CD14-positive monocyte (primary cell): ENCODE results near the gene EFL1. TPM values are rescaled to one million over a fixed set of nuclear protein-coding genes. Genes with fewer than 3 reads are reported as not detected.
A peak's percentile ranks its signal among the peaks of the same experiment; 100 is the strongest.

Experiments used
- DNase-seq, 3 donors: peaks; one replicate each; pipeline ENCODE4 v3.0.0-alpha.2; 2011 to 2022
- H2AFZ ChIP-seq: 2 replicates; pipeline ENCODE4 v1.6.0; 2012; ENCODE audit warnings: mild to moderate bottlenecking, low read depth, low read length, inconsistent platforms; ENCODE audit not compliant: insufficient read depth, poor library complexity, severe bottlenecking
- H3K27ac ChIP-seq, 2 donors: 1 replicate in 1 of 2; 2 replicates in 1 of 2; pipeline ENCODE4 v1.5.1; 2012 to 2013; ENCODE audit warnings: low read length in 2 of 2, control low read depth in 1 of 2, inconsistent platforms in 1 of 2, low read depth in 1 of 2, mild to moderate bottlenecking in 1 of 2
- H3K27me3 ChIP-seq, 2 donors: one replicate each; pipeline versions ENCODE4 v1.6.0 to v1.6.1; 2011 to 2013; ENCODE audit warnings: low read length in 2 of 2; ENCODE audit not compliant: control insufficient read depth in 2 of 2, insufficient read depth in 2 of 2
- H3K36me3 ChIP-seq, 2 donors: replicated peaks in 1 of 2; 1 replicate in 1 of 2; 2 replicates in 1 of 2; pipeline versions ENCODE4 v1.5.1 to v1.6.1; 2012 to 2013; ENCODE audit warnings: low read length in 2 of 2, control low read depth in 1 of 2, inconsistent platforms in 1 of 2, mild to moderate bottlenecking in 1 of 2; ENCODE audit not compliant: insufficient read depth in 2 of 2, control insufficient read depth in 1 of 2
- H3K4me1 ChIP-seq, 2 donors: 1 replicate in 1 of 2; 2 replicates in 1 of 2; pipeline versions ENCODE4 v1.5.1 to v1.6.1; 2012 to 2013; ENCODE audit warnings: low read length in 2 of 2, control low read depth in 1 of 2, inconsistent platforms in 1 of 2, mild to moderate bottlenecking in 1 of 2, moderate library complexity in 1 of 2; ENCODE audit not compliant: insufficient read depth in 2 of 2, control insufficient read depth in 1 of 2
- H3K4me2 ChIP-seq: replicated peaks from 2 replicates; pipeline ENCODE3; 2012; ENCODE audit warnings: low read length, moderate library complexity, mild to moderate bottlenecking; ENCODE audit not compliant: poor library complexity, severe bottlenecking; ENCODE audit errors: extremely low read depth
- H3K4me3 ChIP-seq, 3 experiments: fragments of 200-600 bp in 1 of 3; sonication (generic) in 1 of 3; replicated peaks in 1 of 3; 1 replicate in 2 of 3; 2 replicates in 1 of 3; pipeline ENCODE4 v1.5.1; 2011 to 2013; ENCODE audit warnings: low read length in 3 of 3, mild to moderate bottlenecking in 3 of 3, control low read depth in 2 of 3, low read depth in 2 of 3, inconsistent platforms in 1 of 3, moderate library complexity in 1 of 3
- H3K79me2 ChIP-seq: 2 replicates; pipeline ENCODE4 v1.6.0; 2012; ENCODE audit warnings: mild to moderate bottlenecking, control low read depth, inconsistent platforms, low read length, moderate library complexity; ENCODE audit not compliant: insufficient read depth
- H3K9ac ChIP-seq: 2 replicates; pipeline ENCODE4 v1.6.0; 2017; ENCODE audit warnings: low read length, mild to moderate bottlenecking; ENCODE audit not compliant: insufficient read depth, poor library complexity, severe bottlenecking
- H3K9me3 ChIP-seq, 2 donors: replicated peaks in 1 of 2; 1 replicate in 1 of 2; 2 replicates in 1 of 2; pipeline versions ENCODE4 v1.5.1 to v1.6.1; 2012 to 2013; ENCODE audit warnings: low read length in 2 of 2, control low read depth in 1 of 2; ENCODE audit not compliant: control insufficient read depth in 1 of 2, insufficient read depth in 1 of 2
- H4K20me1 ChIP-seq: 2 replicates; pipeline ENCODE4 v1.6.0; 2012; ENCODE audit warnings: mild to moderate bottlenecking, low read length, control low read depth, moderate library complexity; ENCODE audit not compliant: insufficient read depth
- H3K27ac Mint-ChIP-seq, 7 donors: one replicate each; pipeline ENCODE4 v1.8.0; 2020; ENCODE audit warnings: mild to moderate bottlenecking in 7 of 7, mixed read lengths in 7 of 7, moderate library complexity in 6 of 7, inconsistent platforms in 2 of 7
- H3K27me3 Mint-ChIP-seq, 3 donors: one replicate each; pipeline ENCODE4 v1.8.0; 2021 to 2022; ENCODE audit warnings: low read depth in 3 of 3, mild to moderate bottlenecking in 3 of 3, mixed read lengths in 3 of 3, moderate library complexity in 3 of 3, inconsistent platforms in 1 of 3
- H3K36me3 Mint-ChIP-seq, 2 donors: one replicate each; pipeline ENCODE4 v1.8.0; 2020; ENCODE audit warnings: mixed read lengths in 2 of 2, inconsistent platforms in 1 of 2, mild to moderate bottlenecking in 1 of 2
- H3K4me1 Mint-ChIP-seq: one replicate; pipeline ENCODE4 v1.8.0; 2020; ENCODE audit warnings: mild to moderate bottlenecking, mixed read lengths
- H3K4me3 Mint-ChIP-seq, 2 donors: one replicate each; pipeline ENCODE4 v1.8.0; 2020; ENCODE audit warnings: mild to moderate bottlenecking in 2 of 2, mixed read lengths in 2 of 2, moderate library complexity in 1 of 2
- H3K9me3 Mint-ChIP-seq, 7 donors: one replicate each; pipeline ENCODE4 v1.8.0; 2020 to 2022; ENCODE audit warnings: mixed read lengths in 7 of 7, mild to moderate bottlenecking in 6 of 7, moderate library complexity in 6 of 7, inconsistent platforms in 2 of 7
- WGBS: methylation state at CpG from one replicate; pipeline ENCODE4 v1.1.5; 2013; ENCODE audit warnings: missing lambda C conversion rate; ENCODE audit not compliant: insufficient coverage; 5-methylcytosine and 5-hydroxymethylcytosine counted together
- intact Hi-C, 2 donors: fragments of 100-400 bp; cut with micrococcal nuclease; formaldehyde crosslinking; loops; one replicate each; pipeline versions ENCODE4 v1.15.0 to v1.15.1; 2023
- polyA plus RNA-seq, 3 donors: library from polyadenylated mRNA; depleted of rRNA in 1 of 3; unstranded in 2 of 3; stranded (reverse) in 1 of 3; fragments of 300-500 nt in 2 of 3; fragments of >200 nt in 1 of 3; fragmentation: Illumina TruSeq in 2 of 3; gene quantifications; 1 replicate in 2 of 3; 2 replicates in 1 of 3; pipeline ENCODE4 v1.2.3, GENCODE V29; 2012 to 2021
- TF ChIP-seq, protein P1 (sequence below): fragments of 200-600 bp; IDR thresholded peaks from one replicate; pipeline ENCODE4 v1.8.0; 2022; ENCODE audit warnings: antibody characterized with exemption, mild to moderate bottlenecking

EFL1 gene
- polyA plus RNA-seq, 3 donors = 5.2 to 10.0 (median 7.1) TPM

DNA sequence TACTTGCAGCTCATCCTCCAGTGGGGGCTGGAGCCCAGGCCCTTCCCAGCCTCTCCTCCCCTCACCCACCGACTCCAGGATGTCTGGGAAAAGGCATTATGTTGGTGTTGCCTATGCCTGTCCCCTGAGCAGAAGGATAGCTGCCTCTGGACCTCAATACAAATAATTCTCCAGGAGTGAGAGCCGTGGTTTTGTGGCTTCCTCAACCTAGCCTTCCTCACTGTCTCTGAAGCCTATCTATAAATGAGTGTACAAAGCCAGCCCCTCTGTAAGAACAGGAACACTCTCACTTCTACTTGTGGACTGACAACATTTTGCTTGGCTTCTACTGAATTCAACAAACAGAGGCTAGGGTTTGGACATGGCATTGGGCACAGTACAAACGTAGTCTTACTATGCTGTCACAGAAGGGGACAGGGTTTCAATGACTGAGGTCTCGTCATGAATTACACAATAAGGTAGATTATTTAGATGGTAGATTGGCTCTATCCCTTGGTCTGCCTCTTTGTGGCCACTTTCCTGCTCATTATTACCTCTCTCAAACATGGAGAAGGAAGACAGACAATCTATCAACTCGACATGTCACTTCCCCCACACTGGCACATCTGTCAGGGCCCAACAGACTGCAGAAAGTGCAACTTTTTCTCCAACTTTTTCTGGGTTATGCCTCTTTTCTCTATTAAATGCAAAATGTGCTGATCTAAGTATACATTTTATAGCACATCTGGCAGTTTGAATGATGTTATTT lies 134.0 kb downstream of the EFL1 start:
- no peaks in the 10 kb centered on the region for H3K4me1 ChIP-seq
- intact Hi-C loops = no loop called here
- H3K9ac ChIP-seq = no peak overlapping the region
- H3K27me3 ChIP-seq = no peaks in the 10 kb centered on the region
- TF ChIP-seq, protein P1, sequence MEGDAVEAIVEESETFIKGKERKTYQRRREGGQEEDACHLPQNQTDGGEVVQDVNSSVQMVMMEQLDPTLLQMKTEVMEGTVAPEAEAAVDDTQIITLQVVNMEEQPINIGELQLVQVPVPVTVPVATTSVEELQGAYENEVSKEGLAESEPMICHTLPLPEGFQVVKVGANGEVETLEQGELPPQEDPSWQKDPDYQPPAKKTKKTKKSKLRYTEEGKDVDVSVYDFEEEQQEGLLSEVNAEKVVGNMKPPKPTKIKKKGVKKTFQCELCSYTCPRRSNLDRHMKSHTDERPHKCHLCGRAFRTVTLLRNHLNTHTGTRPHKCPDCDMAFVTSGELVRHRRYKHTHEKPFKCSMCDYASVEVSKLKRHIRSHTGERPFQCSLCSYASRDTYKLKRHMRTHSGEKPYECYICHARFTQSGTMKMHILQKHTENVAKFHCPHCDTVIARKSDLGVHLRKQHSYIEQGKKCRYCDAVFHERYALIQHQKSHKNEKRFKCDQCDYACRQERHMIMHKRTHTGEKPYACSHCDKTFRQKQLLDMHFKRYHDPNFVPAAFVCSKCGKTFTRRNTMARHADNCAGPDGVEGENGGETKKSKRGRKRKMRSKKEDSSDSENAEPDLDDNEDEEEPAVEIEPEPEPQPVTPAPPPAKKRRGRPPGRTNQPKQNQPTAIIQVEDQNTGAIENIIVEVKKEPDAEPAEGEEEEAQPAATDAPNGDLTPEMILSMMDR = no peak
- no peak overlapping the region for H3K4me3 Mint-ChIP-seq
- no peaks in the 10 kb centered on the region for H3K27me3 Mint-ChIP-seq
- no peaks in the 10 kb centered on the region for H3K9me3 Mint-ChIP-seq
- no peaks in the 10 kb centered on the region for H3K9me3 ChIP-seq
- H3K4me2 ChIP-seq = no peak overlapping the region
- H3K36me3 Mint-ChIP-seq = peaks cover 44 to 48% of the 10 kb centered on the region in 2 donors
- H3K4me1 Mint-ChIP-seq = peaks cover 5% of the 10 kb centered on the region
- no peaks in the 10 kb centered on the region for H3K79me2 ChIP-seq
- DNase-seq = no peak
- H3K36me3 ChIP-seq = peaks cover 7 to 41% of the 10 kb centered on the region in 2 donors
- H3K4me3 ChIP-seq = no peak overlapping the region
- H2AFZ ChIP-seq = no peak overlapping the region
- WGBS = 8% methylated on average over 3 of the region's 5 CpGs
- H3K27ac ChIP-seq = no peak overlapping the region
- peak overlapping the region in 1 of 7 donors; percentile 22 for H3K27ac Mint-ChIP-seq
- H4K20me1 ChIP-seq = no peaks in the 10 kb centered on the region

DNA sequence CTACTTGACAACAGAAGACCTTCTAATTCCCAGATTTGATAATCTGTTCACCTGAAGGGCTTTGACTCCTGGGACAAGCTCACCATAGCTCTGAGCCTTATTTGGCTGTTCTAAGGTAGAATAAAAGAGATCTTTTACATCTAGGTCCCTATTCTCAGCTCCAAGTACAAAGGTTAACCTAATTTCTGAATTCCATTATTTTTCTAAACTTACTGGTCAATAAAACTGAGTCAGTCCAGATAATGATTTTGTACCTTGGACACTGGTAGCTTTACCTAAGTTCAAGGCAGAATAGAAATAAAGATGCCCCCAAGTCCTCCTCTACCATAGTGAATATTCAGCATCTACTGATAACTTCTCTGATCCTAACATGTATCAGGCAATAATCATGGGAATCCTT lies 135.0 kb downstream of the EFL1 start:
- Histone ChIP-seq H3K27ac (no peak overlapping the region), H3K79me2 (no peaks in the 10 kb centered on the region), H3K9me3 (no peaks in the 10 kb centered on the region), H3K4me2 (no peak overlapping the region), H3K4me3 (no peak overlapping the region), H3K27me3 (no peaks in the 10 kb centered on the region), H3K36me3 (peaks cover 5 to 33% of the 10 kb centered on the region in 2 donors), H4K20me1 (no peaks in the 10 kb centered on the region), H3K9ac (no peak overlapping the region), H2AFZ (no peak overlapping the region), H3K4me1 (no peaks in the 10 kb centered on the region)
- no peak overlapping the region for H3K27ac Mint-ChIP-seq
- H3K4me1 Mint-ChIP-seq = peaks cover 5% of the 10 kb centered on the region
- no peaks in the 10 kb centered on the region for H3K9me3 Mint-ChIP-seq
- DNase-seq = no peak
- H3K36me3 Mint-ChIP-seq = peaks cover 37 to 48% of the 10 kb centered on the region in 2 donors
- TF ChIP-seq, protein P1 = no peak
- H3K4me3 Mint-ChIP-seq = no peak overlapping the region
- no peaks in the 10 kb centered on the region for H3K27me3 Mint-ChIP-seq
- intact Hi-C loops = no loop called here
